ENCODE results near the gene FBN1. TPM values are rescaled to one million over a fixed set of nuclear protein-coding genes. Genes with fewer than 3 reads are reported as not detected.

FBN1 gene
- total RNA-seq, 2 donors from 2014 or later, result 258 to 300 TPM

DNA sequence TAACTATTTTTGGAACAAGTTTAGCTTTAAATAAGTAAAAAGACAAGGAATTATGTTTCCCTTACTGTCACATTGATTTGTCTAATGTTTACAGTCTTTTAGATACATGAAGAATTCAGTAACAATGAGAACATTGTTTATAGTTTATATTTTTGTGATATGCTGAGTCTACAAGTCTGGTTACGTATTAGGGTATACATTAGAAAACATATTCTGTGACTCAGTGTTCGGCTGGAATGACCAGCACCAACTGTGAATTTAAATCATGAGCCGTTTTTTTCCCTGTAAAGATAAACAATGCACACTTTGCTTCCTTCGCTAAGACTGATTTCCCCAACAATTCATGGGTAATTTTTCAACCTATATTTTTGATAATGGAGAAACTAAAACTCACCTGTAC, 182.8 kb downstream of the FBN1 start:
- Histone ChIP-seq H3K9me3 (no peaks in the 10 kb centered on the region), H3K27me3 (replicated peaks; ENCODE audit: insufficient read depth) (no peaks in the 10 kb centered on the region), H3K27ac (no peak overlapping the region), H3K36me3 (peaks cover 43% of the 10 kb centered on the region), H3K4me3 (no peak overlapping the region), H3K4me1 (ENCODE audit: control insufficient read depth in 1 of 2, low read depth in 2 of 2) (peaks cover 4 to 24% of the 10 kb centered on the region in 2 donors)
- TF ChIP-seq, protein P1, sequence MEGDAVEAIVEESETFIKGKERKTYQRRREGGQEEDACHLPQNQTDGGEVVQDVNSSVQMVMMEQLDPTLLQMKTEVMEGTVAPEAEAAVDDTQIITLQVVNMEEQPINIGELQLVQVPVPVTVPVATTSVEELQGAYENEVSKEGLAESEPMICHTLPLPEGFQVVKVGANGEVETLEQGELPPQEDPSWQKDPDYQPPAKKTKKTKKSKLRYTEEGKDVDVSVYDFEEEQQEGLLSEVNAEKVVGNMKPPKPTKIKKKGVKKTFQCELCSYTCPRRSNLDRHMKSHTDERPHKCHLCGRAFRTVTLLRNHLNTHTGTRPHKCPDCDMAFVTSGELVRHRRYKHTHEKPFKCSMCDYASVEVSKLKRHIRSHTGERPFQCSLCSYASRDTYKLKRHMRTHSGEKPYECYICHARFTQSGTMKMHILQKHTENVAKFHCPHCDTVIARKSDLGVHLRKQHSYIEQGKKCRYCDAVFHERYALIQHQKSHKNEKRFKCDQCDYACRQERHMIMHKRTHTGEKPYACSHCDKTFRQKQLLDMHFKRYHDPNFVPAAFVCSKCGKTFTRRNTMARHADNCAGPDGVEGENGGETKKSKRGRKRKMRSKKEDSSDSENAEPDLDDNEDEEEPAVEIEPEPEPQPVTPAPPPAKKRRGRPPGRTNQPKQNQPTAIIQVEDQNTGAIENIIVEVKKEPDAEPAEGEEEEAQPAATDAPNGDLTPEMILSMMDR (IDR thresholded peaks at IDR 0.05), result no peak
- ATAC-seq (ENCODE audit: insufficient number of reproducible peaks, low FRiP score, low read depth) (no peak), DNase-seq (ENCODE audit: low spot score) (no peak)

DNA sequence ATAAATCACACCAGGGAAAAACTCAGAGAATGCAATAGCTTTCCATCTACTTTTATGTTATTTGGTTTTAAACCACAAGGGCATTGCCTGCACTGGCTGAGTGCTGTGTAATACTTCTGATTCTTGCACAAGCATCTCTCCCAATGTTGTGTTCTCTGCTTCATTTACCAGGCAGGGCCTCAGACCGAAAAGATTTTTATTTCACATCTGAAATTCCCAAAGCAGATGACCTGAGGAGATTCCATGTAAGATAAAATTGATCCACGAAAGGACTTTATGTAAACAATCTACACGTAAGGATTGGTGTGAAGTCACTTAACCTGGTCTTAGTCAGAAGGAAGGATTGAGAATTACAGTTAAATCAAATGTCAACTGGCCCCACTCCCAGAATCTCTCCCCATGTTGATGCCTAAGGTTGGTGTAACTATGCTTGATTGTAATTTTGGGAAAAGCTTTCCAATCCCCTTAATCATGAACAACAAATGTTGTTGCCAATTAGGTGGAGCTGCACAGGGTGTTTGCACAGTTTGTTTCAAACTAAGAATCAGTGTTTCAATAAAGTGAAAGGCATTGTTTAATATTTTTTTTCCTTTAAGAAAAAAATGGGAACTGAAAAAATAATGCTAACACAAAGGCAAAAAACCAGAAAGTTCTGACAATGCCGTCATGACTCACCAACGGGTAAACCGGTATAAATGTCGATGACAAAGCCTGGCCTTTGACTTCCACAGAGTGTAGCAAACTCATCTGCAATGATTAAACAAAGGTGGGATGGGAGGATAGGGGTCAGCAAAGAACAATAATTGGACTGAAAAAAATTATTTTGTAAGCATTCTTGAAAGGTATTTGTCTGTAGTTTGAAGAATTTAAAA, 185.7 kb downstream of the FBN1 start:
- H3K4me1 ChIP-seq (ENCODE audit: control insufficient read depth in 1 of 2, low read depth in 2 of 2), result peaks cover 4 to 24% of the 10 kb centered on the region in 2 donors
- no peak for DNase-seq (ENCODE audit: low spot score)
- H3K4me3 ChIP-seq, result no peak overlapping the region
- TF ChIP-seq, protein P1 (IDR thresholded peaks at IDR 0.05), result peak; percentile 8
- no peaks in the 10 kb centered on the region for H3K27me3 ChIP-seq (replicated peaks; ENCODE audit: insufficient read depth)
- no peaks in the 10 kb centered on the region for H3K9me3 ChIP-seq
- ATAC-seq (ENCODE audit: insufficient number of reproducible peaks, low FRiP score, low read depth), result no peak
- peaks cover 42% of the 10 kb centered on the region for H3K36me3 ChIP-seq
- peak overlapping the region; percentile 20 to 33 for H3K27ac ChIP-seq

DNA sequence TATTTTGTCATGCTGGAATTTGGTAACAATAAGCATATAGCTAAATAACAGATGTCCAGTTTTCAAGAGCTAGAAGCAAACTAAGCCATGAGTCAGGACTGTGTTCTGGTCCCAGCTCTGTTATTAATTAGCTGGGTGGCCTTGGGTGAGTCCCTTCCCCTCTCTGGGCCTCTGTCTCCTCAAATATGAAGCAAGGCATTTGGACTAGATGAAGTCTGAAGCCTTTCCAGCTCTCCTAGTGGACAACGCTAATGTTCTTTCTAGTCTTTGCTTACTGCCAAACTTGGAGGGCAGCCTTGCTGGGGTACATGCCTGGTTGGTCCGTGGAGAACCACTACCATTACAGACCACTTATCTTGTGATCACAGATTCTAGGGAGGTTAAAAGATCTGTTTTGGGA, 186.6 kb downstream of the FBN1 start:
- no peak for DNase-seq (ENCODE audit: low spot score)
- H3K9me3 ChIP-seq, result no peaks in the 10 kb centered on the region
- ATAC-seq (ENCODE audit: insufficient number of reproducible peaks, low FRiP score, low read depth), result no peak
- no peaks in the 10 kb centered on the region for H3K27me3 ChIP-seq (replicated peaks; ENCODE audit: insufficient read depth)
- H3K36me3 ChIP-seq, result peaks cover 38% of the 10 kb centered on the region
- peak overlapping the region in 1 of 2 donors; percentile 33 for H3K27ac ChIP-seq
- H3K4me3 ChIP-seq, result no peak overlapping the region
- TF ChIP-seq, protein P1 (IDR thresholded peaks at IDR 0.05), result no peak
- H3K4me1 ChIP-seq (ENCODE audit: control insufficient read depth in 1 of 2, low read depth in 2 of 2), result peaks cover 4 to 24% of the 10 kb centered on the region in 2 donors

DNA sequence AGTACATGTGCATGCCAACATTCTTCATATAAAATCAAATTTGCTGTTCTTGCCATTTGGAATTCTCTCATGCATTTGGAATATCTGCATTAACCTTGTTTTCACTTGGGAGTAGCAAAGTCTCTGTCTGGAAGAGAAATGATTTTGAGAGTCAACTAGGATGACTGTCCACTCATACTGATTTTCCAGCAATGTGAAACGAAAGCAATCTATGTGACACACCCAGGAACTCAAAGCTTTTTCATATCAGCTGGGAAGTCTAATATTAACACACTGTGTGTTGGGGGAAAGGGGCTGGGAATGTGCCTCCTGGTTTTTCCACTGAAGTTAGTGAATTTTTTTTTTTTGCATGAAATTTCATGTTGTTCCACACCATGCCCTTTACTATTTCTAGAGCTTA, 189.4 kb downstream of the FBN1 start:
- peaks cover 29% of the 10 kb centered on the region for H3K36me3 ChIP-seq
- no peaks in the 10 kb centered on the region for H3K9me3 ChIP-seq
- ATAC-seq (ENCODE audit: insufficient number of reproducible peaks, low FRiP score, low read depth) (no peak), DNase-seq (ENCODE audit: low spot score) (no peak)
- TF ChIP-seq, protein P1 (IDR thresholded peaks at IDR 0.05), result no peak
- peaks cover 4 to 32% of the 10 kb centered on the region in 2 donors for H3K4me1 ChIP-seq (ENCODE audit: control insufficient read depth in 1 of 2, low read depth in 2 of 2)
- H3K4me3 ChIP-seq, result no peak overlapping the region
- H3K27me3 ChIP-seq (replicated peaks; ENCODE audit: insufficient read depth), result no peaks in the 10 kb centered on the region
- H3K27ac ChIP-seq, result no peak overlapping the region

DNA sequence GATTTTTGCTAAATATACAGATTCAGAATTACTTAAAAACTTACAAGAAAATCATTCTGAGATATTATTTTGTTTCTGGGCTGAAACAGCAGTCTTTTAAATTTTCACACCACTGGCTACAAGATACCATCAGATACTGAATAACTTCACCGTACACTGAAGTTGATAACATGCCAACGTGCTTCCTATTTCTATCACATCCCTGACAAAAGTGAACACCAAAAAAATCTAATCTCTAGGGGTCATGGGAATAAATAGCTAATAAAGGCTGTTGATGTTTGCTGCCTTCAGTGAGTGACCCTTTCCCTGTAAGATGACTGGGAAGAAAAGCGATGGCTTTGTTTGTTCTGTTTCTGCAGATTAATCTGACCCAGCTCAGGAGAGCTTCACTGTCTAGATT, 193.8 kb downstream of the FBN1 start:
- Histone ChIP-seq H3K9me3 (no peaks in the 10 kb centered on the region), H3K27ac (no peak overlapping the region), H3K4me1 (ENCODE audit: control insufficient read depth in 1 of 2, low read depth in 2 of 2) (peaks cover 0 to 12% of the 10 kb centered on the region in 2 donors), H3K4me3 (no peak overlapping the region), H3K36me3 (peaks cover 29% of the 10 kb centered on the region), H3K27me3 (replicated peaks; ENCODE audit: insufficient read depth) (no peaks in the 10 kb centered on the region)
- DNase-seq (ENCODE audit: low spot score) (no peak), ATAC-seq (ENCODE audit: insufficient number of reproducible peaks, low FRiP score, low read depth) (no peak)
- TF ChIP-seq, protein P1 (IDR thresholded peaks at IDR 0.05), result no peak
